Measurements from ENCODE around the gene ACAD8. TPM values are rescaled to one million over a fixed set of nuclear protein-coding genes. Genes with fewer than 3 reads are reported as not detected.

Gene ACAD8
- total RNA-seq, 4 donors from 2014 or later = 18.3 to 41.3 (median 29.8) TPM

- no peak for TF ChIP-seq CTCF (IDR thresholded peaks at IDR 0.05; ENCODE audit: low read depth)
Observed at GRCh38 chr11:134223836-134224709, 29.3 kb upstream of the ACAD8 start, which contains the start of the genes NCAPD3 and VPS26B. TSS of gene NCAPD3 (minus strand) at chr11:134223967. CDS start at chr11:134223926, 41 bp downstream. TSS of gene VPS26B (plus strand) at chr11:134224671. CDS start at chr11:134225123, 452 bp downstream.

- TF ChIP-seq CTCF (IDR thresholded peaks at IDR 0.05; ENCODE audit: low read depth) = no peak
Observed at GRCh38 chr11:134224710-134225664, 28.4 kb upstream of the ACAD8 start.

GRCh38 chr11:134226806-134227325, 26.5 kb upstream of the ACAD8 start:
- no peak for TF ChIP-seq CTCF (IDR thresholded peaks at IDR 0.05; ENCODE audit: low read depth)

- TF ChIP-seq CTCF (IDR thresholded peaks at IDR 0.05; ENCODE audit: low read depth) = no peak
Observed at GRCh38 chr11:134228625-134229024, 24.7 kb upstream of the ACAD8 start.

GRCh38 chr11:134229126-134229790, 24.1 kb upstream of the ACAD8 start:
- no peak for TF ChIP-seq CTCF (IDR thresholded peaks at IDR 0.05; ENCODE audit: low read depth)

- TF ChIP-seq CTCF (IDR thresholded peaks at IDR 0.05; ENCODE audit: low read depth) = no peak
Observed at GRCh38 chr11:134230339-134230738, 23.0 kb upstream of the ACAD8 start.
